KBM-7 (cell line): ENCODE measurements around the gene PRAMEF33.
A peak's percentile ranks its signal among the peaks of the same experiment; 100 is the strongest.
"Not testable (repeated sequence)": the region's sequence is repeated elsewhere in the genome, so short reads cannot be mapped to it uniquely, and the experiment has no call there.

Experiments
- DNase-seq: peaks from one replicate; pipeline ENCODE4 v3.0.0-alpha.2; 2015
- in situ Hi-C: fragments of 300-500 bp; cut with MboI; formaldehyde crosslinking; loops from 2 replicates; pipeline ENCODE4 v1.14.3; 2020; ENCODE audit warnings: low sequenced_read_pairs, low pct_unique_long_range_greater_than_20kb, mixed read lengths

Gene PRAMEF33, protein sequence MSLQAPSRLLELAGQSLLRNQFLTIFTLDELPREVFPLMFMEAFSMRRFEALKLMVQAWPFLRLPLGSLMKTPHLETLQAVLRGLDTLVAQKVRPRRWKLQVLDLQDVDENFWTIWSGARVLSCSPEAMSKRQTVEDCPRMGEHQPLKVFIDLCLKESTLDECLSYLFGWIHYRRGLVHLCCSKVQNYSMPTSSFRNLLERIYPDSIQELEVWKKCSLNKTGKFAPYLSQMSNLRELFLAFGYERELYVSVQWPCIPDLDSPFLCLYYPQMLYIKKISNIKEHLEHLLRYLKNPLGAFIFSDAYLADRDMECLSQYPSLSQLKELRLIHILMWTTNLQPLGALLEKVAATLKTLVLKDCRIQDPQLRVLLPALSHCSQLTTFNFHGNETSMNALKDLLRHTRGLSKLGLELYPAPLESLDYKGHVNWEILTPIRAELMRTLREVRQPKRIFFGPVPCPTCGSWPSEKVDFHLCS

GRCh38 chr1:13303239-13303638, at the start of gene PRAMEF33:
PRAMEF33 (plus strand) TSS chr1:13303539; CDS start chr1:13305955, 2,416 bp downstream.
- DNase-seq, in situ Hi-C loops: not testable (repeated sequence)

- DNase-seq, in situ Hi-C loops: not testable (repeated sequence)
Observed at GRCh38 chr1:13253898-13254297, 49.4 kb upstream of the PRAMEF33 start, which contains the start of gene PRAMEF5. PRAMEF5 (plus strand) TSS chr1:13254198; CDS start chr1:13259269, 5,071 bp downstream.

- in situ Hi-C loops, DNase-seq: not testable (repeated sequence)
Observed at GRCh38 chr1:13265124-13265523, 38.2 kb upstream of the PRAMEF33 start.

DNA sequence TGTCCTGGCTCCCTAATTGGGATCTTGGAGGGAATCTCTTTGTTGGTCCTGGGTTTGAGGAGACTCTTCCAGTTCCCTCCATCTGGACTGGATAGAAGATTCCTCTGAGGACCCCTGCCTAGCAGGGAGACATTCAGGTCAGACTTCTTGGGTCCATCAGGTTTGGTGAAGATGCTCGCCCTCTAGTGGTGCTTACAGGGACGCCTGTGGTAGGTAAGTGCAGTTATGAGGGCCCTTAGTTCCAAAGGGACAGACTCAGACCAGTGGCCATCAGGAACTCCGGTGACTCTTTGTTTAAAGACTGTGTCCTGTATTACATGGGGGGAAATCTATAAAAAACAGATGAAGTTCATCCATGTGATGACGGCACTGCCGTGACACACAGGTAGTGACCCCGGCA, 26.3 kb upstream of the PRAMEF33 start:
- DNase-seq, in situ Hi-C loops: not testable (repeated sequence)

DNA sequence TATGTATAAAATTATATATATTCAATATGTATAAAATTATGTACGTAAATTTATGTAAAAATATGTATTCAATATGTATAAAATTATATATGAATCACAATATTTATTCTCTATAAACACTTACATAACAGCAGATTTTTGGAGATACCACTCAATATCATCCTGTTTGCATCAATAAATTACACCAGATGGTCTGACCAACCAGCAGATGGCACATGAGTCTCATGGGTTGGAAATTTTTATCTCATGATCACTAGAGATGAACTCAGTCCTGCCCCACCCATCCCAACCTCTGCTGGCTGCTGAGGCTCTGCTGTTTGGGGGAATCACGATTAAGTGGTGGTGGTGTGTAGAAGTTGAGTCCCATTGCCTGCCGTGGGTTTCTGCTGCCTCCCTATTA, 23.7 kb upstream of the PRAMEF33 start:
- DNase-seq, in situ Hi-C loops: not testable (repeated sequence)

DNA sequence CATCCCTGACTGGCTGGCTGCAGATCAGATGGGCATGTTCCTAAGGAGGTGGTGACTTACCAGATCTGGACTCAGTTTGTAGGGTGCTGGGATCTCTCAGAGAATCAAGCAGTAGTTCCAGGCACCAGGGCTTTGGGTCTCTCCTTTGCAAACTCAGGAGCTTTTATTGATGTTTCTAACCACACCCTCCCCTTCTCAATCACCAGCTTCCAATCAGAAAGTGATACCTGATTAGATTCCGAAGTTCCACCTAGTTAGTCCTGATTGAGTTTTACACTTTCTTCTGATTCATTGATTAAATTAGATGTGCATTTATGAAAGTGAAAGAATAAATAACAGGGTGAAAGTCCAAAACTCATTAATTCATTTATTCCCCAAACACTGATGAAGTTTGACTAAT, 18.3 kb upstream of the PRAMEF33 start, which contains the start of gene PRAMEF8:
Gene PRAMEF8, minus strand, starts transcription at position 101 of the 400 bp plus-strand sequence. CDS start 1,046 bp downstream, outside the sequence.
- in situ Hi-C loops, DNase-seq: not testable (repeated sequence)

DNA sequence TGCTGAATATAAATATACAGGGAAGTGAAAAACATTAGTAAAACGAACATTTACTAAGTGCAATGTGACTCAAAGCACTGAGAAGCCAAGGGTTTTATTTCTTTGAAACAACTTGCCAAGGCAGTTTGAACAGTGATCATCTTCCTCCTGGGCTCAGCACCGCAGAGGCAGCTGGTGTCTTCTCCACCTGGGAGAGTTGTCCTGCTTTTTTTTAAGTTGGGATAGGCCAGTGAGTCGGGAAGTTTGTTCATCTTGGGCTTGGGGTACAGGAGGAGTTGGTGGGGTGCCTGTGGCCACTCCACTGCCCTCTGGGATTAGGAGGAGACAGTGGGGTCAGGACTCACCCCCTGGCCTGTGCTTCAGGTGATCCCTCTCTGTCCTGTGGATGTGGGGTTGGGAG, 14.3 kb upstream of the PRAMEF33 start:
- DNase-seq, in situ Hi-C loops: not testable (repeated sequence)

- in situ Hi-C loops, DNase-seq: not testable (repeated sequence)
Observed at GRCh38 chr1:13297216-13297931, 6.0 kb upstream of the PRAMEF33 start.

GRCh38 chr1:13298699-13299098, 4.6 kb upstream of the PRAMEF33 start:
- DNase-seq, in situ Hi-C loops: not testable (repeated sequence)

DNA sequence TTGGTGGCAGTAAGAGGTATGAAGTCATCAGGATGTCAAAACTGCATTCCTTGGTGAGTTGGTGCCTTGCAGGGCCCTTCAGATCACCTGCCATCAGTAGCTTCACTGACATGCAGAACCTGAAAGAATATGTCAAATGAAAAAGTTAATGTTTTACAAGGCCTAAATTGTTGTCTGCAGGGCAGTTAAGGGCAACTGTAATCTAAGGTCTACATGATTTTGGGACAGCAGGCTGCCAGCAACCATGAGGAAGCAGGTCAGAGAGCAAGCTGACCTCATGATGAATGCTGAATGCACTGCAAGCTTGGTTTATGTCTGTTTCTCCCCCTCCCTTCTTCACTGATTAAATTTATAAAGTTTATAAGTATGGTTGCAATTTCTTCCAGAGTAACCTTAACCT, 1.1 kb upstream of the PRAMEF33 start:
- in situ Hi-C loops, DNase-seq: not testable (repeated sequence)

DNA sequence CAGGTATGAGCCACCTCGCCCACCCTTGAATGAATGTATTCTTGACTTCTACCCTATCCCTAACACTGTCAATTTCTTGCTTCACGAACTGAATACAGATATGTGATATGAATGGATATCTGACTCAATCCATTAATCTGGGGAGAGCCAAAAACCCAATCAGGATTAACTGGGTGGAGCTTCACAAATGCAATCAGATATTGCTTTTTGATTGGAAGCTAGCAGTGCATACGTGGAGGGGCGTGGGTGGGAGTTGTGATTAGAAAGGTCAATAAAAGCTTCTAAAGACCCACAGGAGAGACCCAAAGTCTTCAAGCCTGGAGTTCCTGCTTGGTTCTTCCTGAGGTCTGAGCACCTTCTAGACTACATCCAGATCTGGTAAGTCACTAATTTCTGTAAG, 11.9 kb downstream of the PRAMEF33 start, which contains the start of gene PRAMEF15:
Gene PRAMEF15, plus strand, starts transcription at position 301 of the 400 bp plus-strand sequence. CDS start 2,827 bp downstream, outside the sequence.
- in situ Hi-C loops, DNase-seq: not testable (repeated sequence)

DNA sequence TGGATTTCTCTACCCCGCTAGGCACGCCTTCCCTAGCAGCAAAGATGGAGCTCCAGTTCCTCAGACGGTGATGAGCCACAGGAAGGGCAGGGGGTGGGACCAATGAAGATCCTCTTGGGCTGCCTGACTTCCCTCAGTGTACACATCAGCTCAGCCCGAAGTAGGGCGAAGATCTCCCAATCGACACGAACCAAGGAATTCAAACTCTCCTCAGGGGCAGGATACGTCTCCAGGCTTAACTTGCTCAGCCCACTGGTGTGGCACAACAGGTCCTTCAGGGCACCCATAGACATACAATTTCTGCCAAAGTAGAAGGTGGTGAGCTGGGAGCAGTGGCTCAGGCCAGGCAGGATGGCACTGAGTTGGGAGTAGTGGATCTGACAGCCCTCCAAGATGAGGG, 39.2 kb downstream of the PRAMEF33 start:
- DNase-seq, in situ Hi-C loops: not testable (repeated sequence)

GRCh38 chr1:13347034-13347433, 43.7 kb downstream of the PRAMEF33 start, which contains the start of gene PRAMEF14:
PRAMEF14 (minus strand) TSS chr1:13347134; CDS start chr1:13345314, 1,820 bp downstream.
- in situ Hi-C loops, DNase-seq: not testable (repeated sequence)

GRCh38 chr1:13353476-13353875, 50.1 kb downstream of the PRAMEF33 start:
- DNase-seq, in situ Hi-C loops: not testable (repeated sequence)

GRCh38 chr1:13354475-13354874, 51.1 kb downstream of the PRAMEF33 start:
- in situ Hi-C loops, DNase-seq: not testable (repeated sequence)

DNA sequence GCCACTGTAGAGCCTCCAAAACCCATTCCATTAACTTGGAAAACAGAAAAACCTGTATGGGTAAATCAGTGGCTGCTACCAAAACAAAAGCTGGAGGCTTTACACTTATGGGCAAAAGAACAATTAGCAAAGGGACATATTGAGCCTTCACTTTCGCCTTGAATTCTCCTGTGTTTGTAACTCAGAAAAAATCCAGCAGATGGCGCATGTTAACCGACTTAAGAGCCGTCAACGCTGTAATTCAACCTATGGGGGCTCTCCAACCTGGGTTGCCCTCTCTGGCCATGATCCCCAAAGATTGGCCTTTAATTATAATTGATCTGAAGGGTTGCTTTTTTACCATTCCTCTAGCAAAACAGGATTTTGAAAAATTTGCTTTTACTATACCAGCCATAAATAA, 53.4 kb downstream of the PRAMEF33 start:
- in situ Hi-C loops, result not testable (repeated sequence)
- DNase-seq, result peak; percentile 59
